Chondrocyte (in vitro differentiated cells): Measurements from ENCODE around the gene GSG1L. TPM values are rescaled to one million over a fixed set of nuclear protein-coding genes. Genes with fewer than 3 reads are reported as not detected.

Source experiments
- DNase-seq: peaks from one replicate; pipeline ENCODE4 v3.0.0; 2021; ENCODE audit warnings: mixed read lengths, low spot score
- H3K27ac Mint-ChIP-seq: one replicate; pipeline ENCODE4 v1.8.0; 2021; ENCODE audit warnings: mild to moderate bottlenecking, moderate library complexity, mixed read lengths; ENCODE audit not compliant: unreplicated experiment
- H3K27me3 Mint-ChIP-seq: 2 replicates; pipeline ENCODE4 v1.8.0; 2021; ENCODE audit warnings: low read depth, mixed read lengths
- H3K36me3 Mint-ChIP-seq: 2 replicates; pipeline ENCODE4 v1.8.0; 2021; ENCODE audit warnings: low read depth, mixed read lengths
- H3K4me1 Mint-ChIP-seq: 2 replicates; pipeline ENCODE4 v1.8.0; 2021; ENCODE audit warnings: low read depth, mild to moderate bottlenecking, mixed read lengths
- H3K4me3 Mint-ChIP-seq: one replicate; pipeline ENCODE4 v1.8.0; 2021; ENCODE audit warnings: mild to moderate bottlenecking, moderate library complexity, mixed read lengths; ENCODE audit not compliant: unreplicated experiment
- H3K9me3 Mint-ChIP-seq: 2 replicates; pipeline ENCODE4 v1.8.0; 2021; ENCODE audit warnings: low read depth, mixed read lengths
- total RNA-seq: library from RNA; stranded (reverse); gene quantifications from 3 replicates; pipeline ENCODE4 v1.2.1, GENCODE V29; 2021
- TF ChIP-seq, protein P1 (sequence below): fragments of 200-600 bp; sonication (generic); IDR thresholded peaks from 2 replicates; pipeline ENCODE4 v1.5.0; 2021; ENCODE audit warnings: antibody characterized with exemption, mild to moderate bottlenecking, moderate library complexity

GSG1L gene
- total RNA-seq, 1 donor from 2014 or later: not detected

DNA sequence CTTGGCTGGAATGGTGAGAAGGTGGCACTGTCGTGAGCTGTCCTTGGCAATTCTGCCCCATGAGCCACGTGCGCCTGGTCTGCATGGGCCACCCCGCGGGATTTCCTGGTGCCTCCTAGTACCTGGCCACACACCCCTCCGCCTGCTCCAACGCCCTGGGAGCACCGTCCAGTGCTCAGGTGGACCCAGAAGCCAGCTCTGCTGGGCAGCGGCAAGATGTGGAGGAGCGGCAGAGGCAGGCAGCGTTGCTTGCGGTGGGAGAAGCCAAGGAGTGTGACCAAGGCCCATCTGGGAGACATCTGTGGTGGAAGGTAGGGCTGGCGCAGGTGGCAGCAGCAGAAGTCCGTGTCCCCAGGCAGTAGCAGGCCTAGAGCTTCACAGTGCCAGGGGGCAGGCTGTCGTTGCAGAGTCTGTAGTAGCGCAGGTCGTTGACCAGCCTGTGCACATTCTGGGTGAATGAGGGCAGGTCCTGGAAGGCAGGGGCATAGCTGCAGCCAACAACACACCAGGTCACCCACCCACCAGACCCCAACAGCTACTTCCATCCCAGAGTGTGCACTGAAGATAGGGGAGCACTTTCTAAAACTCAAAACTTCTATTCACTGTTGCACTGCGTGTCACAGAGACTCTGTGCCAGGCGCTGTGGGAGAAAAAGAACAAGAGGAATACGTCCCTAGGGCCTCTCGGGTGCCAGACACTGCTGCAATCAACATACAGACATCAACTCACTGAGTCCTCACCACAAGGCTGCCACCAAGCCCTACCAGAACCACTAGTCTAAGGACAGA lies 34.9 kb upstream of the GSG1L start:
- DNase-seq: peak; percentile 83
- Mint-ChIP-seq H3K4me1 (no peaks in the 10 kb centered on the region), H3K27ac (no peak overlapping the region), H3K4me3 (no peak overlapping the region), H3K36me3 (peaks cover 35% of the 10 kb centered on the region), H3K9me3 (no peaks in the 10 kb centered on the region), H3K27me3 (no peaks in the 10 kb centered on the region)
- TF ChIP-seq, protein P1, sequence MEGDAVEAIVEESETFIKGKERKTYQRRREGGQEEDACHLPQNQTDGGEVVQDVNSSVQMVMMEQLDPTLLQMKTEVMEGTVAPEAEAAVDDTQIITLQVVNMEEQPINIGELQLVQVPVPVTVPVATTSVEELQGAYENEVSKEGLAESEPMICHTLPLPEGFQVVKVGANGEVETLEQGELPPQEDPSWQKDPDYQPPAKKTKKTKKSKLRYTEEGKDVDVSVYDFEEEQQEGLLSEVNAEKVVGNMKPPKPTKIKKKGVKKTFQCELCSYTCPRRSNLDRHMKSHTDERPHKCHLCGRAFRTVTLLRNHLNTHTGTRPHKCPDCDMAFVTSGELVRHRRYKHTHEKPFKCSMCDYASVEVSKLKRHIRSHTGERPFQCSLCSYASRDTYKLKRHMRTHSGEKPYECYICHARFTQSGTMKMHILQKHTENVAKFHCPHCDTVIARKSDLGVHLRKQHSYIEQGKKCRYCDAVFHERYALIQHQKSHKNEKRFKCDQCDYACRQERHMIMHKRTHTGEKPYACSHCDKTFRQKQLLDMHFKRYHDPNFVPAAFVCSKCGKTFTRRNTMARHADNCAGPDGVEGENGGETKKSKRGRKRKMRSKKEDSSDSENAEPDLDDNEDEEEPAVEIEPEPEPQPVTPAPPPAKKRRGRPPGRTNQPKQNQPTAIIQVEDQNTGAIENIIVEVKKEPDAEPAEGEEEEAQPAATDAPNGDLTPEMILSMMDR: no peak

DNA sequence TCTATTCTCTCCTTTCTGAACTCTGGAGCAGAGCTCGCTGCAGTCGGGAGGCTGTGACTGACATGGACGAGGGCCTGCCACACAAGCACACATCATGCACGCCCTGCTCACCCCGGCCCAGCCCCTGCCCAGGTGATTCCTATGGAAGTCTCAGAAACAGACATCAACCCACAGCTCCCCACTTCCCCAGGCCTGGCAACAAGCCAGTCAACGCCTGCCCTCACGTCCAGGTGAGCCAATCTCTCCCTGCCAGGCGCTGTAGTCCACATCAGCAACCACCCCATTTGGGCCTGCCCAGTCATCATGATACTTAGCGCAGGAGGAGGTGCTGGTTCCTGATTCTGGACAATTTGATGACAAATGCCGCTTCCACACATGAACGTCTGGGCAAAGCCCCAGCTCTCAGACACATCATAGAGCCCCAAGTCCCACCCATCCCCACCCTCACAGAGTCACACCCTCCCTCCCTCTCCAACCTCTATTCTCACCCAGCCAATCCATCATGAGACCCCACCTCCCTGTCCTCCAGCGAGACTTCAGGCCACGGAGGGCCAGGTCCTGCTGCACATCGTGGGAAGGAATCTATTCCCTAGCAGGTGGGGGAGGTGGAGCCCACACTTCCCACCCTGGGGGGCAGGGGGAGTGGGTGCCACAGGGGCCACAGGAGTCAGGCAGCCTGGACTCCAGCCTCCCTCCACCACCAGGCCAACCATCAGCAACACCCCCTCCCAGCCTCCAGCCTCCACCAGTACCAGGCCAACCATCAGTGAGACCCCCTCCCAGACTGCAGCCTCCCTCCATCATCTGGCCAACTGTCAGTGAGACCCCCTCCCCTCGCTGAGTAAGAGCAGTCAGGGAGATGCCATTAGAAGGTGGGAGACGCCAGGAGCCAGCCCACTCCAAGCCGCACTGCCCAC lies 33.7 kb upstream of the GSG1L start:
- H3K36me3 Mint-ChIP-seq: peaks cover 29% of the 10 kb centered on the region
- H3K4me3 Mint-ChIP-seq: no peak overlapping the region
- peak; percentile 80 for DNase-seq
- TF ChIP-seq, protein P1: no peak
- no peaks in the 10 kb centered on the region for H3K27me3 Mint-ChIP-seq
- no peak overlapping the region for H3K27ac Mint-ChIP-seq
- H3K4me1 Mint-ChIP-seq: peaks cover 3% of the 10 kb centered on the region
- H3K9me3 Mint-ChIP-seq: no peaks in the 10 kb centered on the region

DNA sequence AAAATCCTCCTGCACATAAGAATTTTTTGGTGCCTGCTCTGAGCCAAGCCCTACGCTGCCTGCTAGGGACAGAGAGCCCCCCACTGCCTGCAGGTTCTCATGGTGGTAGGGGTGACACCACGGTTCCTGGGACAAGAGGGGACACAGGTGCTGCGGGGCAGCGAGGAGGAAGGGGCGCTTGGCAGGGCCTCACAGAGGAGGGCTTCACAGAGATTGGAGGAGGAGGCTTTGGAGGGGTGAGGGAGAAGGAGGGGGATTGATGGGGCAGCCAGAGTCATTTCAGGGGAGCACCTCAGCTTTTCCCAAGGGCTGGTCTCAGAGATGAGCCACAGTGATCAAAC lies 29.8 kb upstream of the GSG1L start:
- no peaks in the 10 kb centered on the region for H3K9me3 Mint-ChIP-seq
- DNase-seq: peak; percentile 46
- no peak overlapping the region for H3K27ac Mint-ChIP-seq
- TF ChIP-seq, protein P1: no peak
- H3K4me3 Mint-ChIP-seq: no peak overlapping the region
- peaks cover 3% of the 10 kb centered on the region for H3K4me1 Mint-ChIP-seq
- peaks cover 8% of the 10 kb centered on the region for H3K36me3 Mint-ChIP-seq
- no peaks in the 10 kb centered on the region for H3K27me3 Mint-ChIP-seq

DNA sequence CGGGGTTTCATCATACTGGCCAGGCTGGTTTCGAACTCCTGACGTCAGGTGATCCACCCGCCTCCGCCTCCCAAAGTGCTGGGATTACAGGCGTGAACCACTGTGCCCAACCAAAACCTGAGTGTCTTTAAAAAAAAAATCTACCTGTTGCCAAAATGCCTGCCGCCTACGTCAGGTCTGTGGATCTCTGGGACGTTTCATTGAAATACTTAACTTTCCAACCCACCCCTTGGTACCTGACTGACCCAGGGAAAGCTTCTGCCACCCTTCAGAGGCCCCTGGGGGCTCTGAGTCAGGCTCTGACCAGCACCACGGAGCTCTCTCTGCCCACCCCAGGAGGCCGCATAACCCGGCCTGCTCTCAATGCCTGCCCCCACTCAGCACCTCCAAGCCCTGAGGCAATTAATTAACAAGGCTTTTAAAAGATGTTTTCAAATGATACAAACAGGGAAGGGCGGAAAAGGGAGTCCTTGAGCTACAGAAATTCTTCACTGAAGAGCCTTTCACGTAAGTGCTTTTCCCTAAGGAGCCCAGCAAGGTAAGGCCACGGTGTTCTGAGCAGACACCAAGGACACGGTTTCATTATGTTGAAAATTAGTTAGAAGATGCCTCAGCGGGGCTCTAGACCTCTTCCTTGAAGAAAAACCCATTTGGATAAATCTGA lies 29.3 kb upstream of the GSG1L start:
- TF ChIP-seq, protein P1: no peak
- Mint-ChIP-seq H3K4me3 (no peak overlapping the region), H3K27me3 (no peaks in the 10 kb centered on the region), H3K27ac (no peak overlapping the region), H3K4me1 (peaks cover 3% of the 10 kb centered on the region), H3K36me3 (peaks cover 8% of the 10 kb centered on the region), H3K9me3 (no peaks in the 10 kb centered on the region)
- peak; percentile 34 for DNase-seq

DNA sequence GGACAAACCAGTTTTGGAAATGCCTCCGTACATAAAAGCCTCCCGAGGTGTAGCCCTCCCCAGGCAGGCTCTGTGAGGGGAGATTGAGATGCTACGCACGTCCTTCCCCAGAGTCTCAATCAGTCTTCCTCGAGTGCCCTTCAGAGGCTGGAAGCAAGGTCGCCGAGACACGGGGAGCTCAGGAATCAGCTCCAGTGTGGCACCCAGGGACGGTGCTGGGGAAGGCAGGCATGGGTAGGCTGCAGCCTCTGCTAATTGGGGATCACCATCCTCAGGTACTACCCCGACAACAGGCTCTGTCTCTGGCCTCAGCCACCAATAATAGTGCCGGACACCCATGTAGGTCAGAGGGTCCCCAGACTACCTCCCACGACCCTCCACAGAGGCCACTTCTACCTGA lies 28.1 kb upstream of the GSG1L start:
- Mint-ChIP-seq H3K4me1 (peaks cover 3% of the 10 kb centered on the region), H3K27me3 (no peaks in the 10 kb centered on the region), H3K9me3 (no peaks in the 10 kb centered on the region), H3K27ac (no peak overlapping the region), H3K4me3 (no peak overlapping the region), H3K36me3 (peaks cover 2% of the 10 kb centered on the region)
- DNase-seq: peak; percentile 53
- TF ChIP-seq, protein P1: no peak
